HG02852 (cell line): ENCODE data around the gene TXNRD3.

Source experiments
- ATAC-seq: cut with Tn5 transposase; IDR thresholded peaks from one replicate; pipeline ENCODE4 v1.9.1; 2021; ENCODE audit warnings: mild to moderate bottlenecking, moderate library complexity; ENCODE audit not compliant: unreplicated experiment

TXNRD3 gene

DNA sequence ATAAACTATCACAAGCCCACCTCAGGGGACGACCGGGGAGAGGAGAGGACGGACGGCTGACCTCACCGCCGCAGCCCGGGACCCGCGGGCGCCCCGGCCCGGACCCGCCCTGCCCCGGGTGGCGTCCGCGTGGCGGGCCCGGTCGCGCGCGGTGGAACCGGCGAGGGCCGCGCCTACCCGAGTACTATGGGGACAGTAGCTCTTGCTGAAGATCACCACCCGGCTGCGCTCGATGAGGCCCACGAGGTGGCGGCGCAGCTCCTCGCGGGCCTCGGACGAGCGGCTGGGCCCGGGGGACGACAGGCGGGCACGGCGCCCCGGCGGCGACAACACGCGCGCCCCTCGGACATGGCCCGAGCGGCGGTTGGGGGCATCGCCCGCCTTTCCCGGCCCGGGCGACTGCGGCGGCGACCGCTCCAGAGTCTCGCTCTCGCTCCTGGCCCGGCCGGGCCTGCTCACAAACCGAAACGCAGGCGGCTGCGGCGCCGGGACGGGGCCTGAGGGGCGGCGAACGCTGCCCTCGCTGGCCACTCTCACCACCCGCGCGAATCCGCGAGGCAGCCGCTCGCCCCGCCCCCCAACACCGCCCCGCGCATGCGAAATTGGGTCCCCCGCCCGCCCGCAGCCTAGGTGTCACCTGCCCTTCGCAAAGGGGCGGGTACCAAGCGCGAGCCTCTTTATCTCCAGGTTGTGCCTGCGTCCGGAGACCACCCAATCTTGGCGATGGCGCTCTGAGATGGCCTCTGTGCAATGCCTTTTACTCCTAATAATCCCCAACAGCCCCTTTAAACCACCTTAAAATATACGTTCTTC lies at the start of gene TXNRD3:
TXNRD3 (minus strand) TSS at position 554 of the 813 bp plus-strand sequence.
- ATAC-seq: no peak

DNA sequence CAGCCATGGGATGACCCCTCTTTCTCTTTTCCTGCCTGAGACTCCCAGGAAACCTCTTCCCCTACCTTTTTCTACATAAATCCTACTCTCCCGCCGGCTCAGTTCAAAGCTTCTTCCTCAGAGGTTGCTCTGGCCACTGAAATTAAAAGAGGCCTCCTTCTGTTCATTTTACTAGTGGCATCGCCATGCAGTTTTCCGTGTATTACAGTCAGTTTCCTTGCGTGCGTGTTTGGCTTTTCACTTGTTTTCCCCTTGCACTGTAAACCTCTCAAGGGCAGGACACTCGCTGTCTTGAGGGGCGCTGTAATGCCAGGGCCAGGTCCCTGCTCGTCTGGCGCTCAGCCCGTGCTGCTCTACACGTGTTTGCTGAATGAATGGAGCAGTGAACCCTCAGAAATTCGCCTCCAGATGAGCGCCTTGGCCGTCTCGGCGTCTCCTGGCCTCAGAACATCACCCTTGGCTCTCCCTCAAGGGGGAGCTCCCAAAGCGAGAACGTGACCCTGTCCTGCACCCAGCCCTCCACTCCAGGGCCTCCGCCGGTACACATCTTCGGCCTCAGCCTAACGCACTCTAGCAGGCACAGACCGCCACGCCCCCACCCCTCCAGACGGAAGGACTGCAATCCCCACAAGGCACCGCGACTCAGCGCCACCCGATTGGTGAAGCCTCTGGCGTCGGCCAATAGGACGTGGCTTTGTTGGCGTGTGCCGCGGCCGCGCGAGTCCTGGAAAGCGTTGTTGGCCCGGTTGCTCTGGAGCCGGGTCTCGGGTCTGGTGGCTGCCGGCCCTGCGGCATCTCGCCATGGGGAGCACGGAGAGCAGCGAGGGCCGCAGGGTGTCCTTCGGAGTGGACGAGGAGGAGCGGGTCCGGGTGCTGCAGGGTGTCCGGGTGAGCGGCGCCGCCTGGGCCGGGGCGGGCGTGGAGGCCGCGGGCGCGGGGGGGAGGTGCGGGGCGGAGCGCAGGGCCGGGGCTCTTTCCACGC lies 48.9 kb upstream of the TXNRD3 start, which contains the start of gene CHCHD6:
CHCHD6 (plus strand) TSS at position 729 of the 982 bp plus-strand sequence; CDS start at position 802, 73 bp downstream.
- peak; percentile 98 for ATAC-seq

DNA sequence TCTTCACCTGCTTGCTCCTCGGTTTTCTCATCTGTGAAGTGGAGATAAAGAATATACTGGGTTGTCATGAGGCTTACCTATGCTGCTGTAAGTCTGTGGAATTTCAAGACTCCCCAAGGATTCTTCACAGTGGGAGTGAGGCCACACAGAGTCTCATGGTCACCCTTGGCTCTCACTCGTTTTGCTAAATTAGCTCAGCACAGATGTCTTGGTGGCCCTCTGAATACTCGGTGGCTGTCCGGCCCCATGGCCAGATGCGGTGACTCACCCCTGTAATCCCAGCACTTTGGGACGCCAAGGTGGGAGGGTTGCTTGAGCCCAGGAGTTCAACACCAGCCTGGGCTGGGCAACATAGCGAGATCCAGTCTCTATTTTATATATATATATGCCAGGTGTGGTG lies 44.1 kb upstream of the TXNRD3 start:
- ATAC-seq: no peak

- no peak for ATAC-seq
These were observed 41.9 kb upstream of the TXNRD3 start for GRCh38 chr3:126696701-126697267.

GRCh38 chr3:126693921-126694320 lies 39.0 kb upstream of the TXNRD3 start:
- no peak for ATAC-seq

GRCh38 chr3:126692858-126693257 lies 37.9 kb upstream of the TXNRD3 start:
- ATAC-seq: no peak

- no peak for ATAC-seq
These were observed 36.8 kb upstream of the TXNRD3 start for GRCh38 chr3:126691765-126692164.

- ATAC-seq: no peak
These were observed 30.6 kb upstream of the TXNRD3 start for GRCh38 chr3:126685493-126685892.

GRCh38 chr3:126685021-126685420 lies 30.1 kb upstream of the TXNRD3 start:
- no peak for ATAC-seq

DNA sequence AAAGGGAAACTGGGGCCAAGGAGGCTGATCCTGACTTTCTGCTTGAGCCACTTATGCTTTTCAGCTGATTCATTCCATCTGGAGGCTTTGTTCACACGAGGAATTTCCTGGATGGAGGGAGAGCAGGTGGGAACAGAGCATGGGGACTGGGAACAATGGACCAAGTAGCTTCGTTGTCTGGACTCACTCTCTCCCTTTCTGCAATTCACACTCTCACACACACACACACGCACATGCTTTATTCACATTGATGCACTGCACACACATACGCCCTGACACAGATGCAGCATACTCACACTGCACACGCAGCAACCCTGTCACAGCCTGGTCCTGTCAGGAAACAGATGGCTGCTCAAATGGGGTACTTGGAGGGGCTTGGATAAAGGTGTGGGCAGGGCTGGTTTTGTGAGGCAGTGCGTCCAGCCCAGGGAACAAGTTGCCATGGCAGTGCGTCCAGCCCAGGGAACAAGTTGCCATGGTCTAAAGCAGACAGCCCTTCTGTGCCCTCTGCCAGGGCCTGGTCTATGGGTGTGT lies 29.4 kb upstream of the TXNRD3 start:
- no peak for ATAC-seq

DNA sequence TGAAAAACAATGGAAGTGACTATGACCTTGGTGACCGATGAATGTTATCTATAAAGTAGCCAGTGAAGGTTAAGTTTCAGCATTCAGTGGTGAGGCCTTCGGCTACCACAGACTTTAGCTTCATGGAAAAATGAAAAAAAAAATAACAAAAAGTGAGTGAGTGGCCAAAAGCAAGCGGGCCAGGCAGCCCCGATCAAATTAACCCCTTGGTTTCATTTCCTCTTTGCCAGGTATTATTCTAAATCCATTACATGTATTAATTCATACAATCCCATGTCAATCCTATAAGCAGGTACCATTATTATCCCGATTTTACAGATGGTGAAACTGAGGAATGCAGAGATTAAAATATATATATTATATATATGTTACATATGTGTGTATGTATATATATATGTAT lies 28.1 kb upstream of the TXNRD3 start:
- ATAC-seq: no peak

DNA sequence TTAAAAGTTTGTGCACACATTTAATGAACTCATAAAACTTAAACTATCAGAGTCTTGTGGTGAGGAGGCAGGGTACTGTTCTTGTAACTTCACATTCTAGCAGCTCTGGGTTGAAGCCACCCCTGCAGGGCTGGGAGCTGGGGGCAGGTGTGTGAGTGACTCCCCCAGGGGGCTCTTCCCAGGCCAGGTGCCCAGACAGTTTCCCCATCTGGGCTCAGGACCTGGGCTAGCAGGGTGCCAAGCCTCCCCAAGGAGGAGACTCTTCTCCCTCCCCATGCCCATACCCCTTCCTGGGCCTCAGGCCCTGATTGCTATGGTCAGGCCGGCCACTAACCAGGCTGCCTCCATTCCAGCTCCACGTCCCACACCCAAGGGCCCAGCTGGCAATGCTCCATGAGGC lies 27.1 kb upstream of the TXNRD3 start:
- ATAC-seq: no peak

DNA sequence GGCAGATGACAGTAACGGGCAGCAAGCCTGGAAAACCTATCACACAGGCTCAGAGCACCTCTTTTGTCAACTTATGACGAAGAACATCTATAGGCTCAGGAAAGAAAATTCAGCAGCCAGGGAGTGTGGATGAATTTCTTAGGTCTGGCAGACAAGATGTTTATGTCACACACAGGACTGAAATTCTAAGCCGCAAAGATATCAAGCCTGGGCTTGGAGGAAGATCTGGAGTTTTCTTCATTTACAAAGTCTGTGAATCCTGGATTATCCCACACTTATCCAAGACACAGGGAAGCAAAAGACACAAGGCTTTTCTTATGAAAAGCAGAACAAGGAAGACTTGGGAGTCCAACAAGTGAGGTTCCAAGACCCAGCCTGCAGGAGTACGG lies 25.7 kb upstream of the TXNRD3 start:
- ATAC-seq: no peak

DNA sequence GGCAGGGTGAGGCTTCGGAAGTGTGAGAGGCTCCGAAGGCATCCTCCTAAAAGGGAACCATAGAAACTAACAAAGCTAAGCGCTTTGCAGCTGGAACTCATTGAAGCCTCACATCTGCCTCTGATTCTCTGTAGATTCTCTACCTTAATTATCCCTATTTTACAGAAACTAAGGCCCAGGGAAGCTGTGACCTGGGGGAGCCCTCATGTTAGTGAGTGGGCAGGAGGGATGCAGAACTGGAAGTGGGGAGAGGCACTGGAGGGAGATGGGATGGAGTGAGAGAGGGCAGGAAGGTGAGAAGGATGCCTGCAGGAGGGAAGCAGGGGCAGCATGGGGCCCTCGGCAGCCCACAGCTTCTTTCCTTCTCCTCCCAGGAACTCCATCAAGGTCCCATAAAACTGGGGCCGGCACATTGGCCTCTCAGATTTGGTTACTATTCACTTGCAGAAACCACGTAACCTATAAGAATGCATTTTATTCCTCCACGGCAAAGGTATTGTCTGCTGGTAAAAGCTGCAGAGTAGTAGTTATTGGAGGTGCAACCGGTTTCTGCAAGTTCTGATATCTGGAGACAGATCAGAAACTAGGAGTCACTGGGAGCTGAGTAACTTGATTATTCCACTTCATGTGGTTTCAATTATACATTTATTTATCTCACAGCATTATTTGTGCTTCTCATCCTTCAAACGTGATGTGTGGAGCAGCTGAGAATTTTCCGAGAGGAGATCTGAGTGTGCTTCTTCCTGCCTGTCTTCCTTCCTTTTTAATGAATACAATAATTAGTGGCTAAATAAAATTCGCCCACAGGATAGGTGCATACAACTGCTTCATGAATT lies 25.1 kb upstream of the TXNRD3 start:
- no peak for ATAC-seq

DNA sequence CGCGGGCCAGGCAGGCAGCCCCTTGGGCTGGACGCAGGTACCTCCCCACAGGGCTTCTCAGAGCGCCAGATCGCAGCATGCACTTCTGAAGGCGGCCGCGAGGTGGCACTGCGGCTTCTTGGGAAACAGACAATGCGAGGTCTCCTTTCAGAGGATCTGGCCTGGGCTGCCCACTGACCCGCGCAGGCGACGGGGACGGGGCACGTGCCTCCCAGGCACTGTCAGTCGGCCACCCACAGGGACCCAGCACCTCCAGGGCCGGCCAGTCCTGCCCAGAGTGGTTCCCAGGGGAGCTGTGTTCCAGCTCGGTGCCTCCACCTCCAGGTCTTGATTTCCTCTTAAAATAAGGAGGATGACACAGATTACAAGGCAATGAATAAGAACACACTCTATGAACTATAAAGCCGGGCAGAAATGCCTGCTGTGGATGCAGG lies 24.4 kb upstream of the TXNRD3 start:
- no peak for ATAC-seq

- no peak for ATAC-seq
These were observed 23.9 kb upstream of the TXNRD3 start for GRCh38 chr3:126678693-126679317.

DNA sequence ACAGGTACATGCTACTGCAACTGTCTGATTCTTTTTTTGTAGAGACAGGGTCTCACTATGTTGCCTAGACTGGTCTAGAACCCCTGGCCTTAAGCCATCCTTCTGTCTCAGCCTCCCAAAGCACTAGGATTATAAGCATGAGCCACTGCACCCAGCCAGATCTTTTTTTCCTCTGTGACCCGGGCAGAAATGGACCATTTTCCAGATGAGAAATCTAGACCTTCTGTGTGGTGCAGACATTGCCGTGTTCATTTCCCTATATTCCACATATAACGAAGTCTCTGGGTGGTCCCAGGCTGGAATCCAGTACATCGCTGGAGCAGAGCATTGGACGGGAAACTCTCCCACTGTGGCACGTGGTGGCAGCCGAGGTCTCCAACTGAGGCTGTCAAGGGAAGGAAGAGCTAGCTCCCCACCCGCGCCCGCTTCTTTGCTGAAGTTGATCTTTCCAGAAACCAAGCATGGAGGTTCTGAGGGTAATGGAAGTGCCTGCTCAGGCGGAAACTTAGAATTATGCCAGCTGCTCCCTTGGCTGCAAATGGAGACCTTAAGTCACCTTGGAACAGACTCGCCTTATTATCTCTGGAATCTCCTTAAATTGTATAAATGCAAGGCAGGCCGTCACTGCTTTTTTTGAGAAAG lies 23.1 kb upstream of the TXNRD3 start:
- ATAC-seq: no peak

- no peak for ATAC-seq
These were observed 22.2 kb upstream of the TXNRD3 start for GRCh38 chr3:126676919-126677705.
